ENCODE data around the gene C2CD2.

Gene C2CD2

GRCh38 chr21:41907496-41908258 is 46.1 kb downstream of the C2CD2 start:
- DNase-seq (ENCODE audit: low spot score), result no peak

DNA sequence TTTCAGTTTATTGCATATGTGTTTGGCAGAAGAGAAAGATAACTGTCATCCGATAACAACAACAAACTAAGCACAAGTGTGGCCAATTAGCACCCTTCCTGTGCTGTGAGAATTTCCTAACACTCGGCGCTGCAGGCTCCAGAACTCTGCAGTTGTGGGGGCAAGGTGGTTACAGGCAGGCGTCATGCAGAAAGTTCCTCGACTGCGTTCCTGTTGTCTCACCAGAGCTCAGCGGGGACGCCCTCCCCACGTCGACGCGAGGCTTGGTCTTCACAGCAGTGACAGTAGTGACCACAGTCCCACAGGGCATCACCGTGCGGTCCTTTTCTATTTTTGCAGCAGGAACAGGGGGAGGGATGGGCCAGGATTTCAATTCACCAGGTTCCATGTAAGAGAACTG is 47.0 kb downstream of the C2CD2 start:
- DNase-seq (ENCODE audit: low spot score), result no peak

DNA sequence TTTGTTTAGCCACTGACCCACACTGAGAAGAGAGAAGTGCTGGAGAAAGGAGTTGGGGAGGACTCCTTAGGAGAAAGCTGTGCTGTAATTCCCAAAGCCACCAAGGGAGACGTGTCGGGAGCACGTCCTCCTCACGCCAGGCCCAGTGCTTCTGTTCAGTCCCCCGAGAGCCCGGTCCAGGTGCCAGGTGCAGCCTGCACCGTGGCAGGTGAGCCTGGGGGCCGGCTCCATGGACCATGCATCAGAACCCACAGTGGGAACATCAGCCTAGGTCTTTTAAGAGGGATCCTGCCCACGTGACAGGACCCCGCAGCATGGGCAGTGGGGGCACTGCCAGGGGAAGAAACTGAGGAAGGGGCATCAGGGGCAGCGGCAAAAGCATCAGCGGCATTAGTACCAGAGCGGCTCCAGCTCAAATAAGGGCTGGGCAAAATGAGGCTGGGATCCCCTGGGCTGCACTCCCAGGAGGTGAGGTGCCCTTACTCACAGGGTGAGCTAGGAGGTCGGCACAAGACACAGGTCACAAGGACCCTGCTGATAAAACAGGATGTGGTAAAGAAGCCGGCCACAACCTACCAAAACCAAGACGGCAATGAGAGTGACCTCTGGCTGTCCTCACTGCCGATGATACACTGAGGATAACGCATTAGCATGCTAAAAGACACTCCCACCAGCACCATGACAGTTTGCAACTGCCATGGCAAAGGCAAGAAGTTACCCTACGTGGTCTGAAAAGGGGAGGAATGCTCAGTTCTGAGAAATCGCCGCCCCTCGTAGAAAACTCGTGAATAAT is 50.1 kb downstream of the C2CD2 start:
- DNase-seq (ENCODE audit: low spot score), result no peak

GRCh38 chr21:41902946-41903345 is 50.9 kb downstream of the C2CD2 start:
- DNase-seq (ENCODE audit: low spot score), result no peak

DNA sequence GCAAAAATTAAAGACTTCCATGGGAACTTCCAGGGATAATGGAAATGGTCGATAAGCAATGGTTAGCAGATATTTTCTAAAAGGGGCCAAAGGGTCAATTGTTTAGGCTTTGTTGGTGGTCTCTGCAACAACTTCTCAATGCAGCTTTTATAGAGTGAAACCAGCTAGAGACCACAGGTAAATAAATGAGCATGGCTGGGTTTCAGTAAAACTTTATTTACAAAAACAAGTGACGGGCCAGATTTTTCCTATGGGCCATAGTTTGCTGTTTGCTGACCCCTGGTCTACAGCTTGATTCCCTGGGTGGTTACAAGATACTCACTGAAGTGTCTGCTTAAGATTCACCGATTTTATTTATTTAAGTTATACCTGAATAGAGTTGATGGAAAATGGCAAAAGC is 52.0 kb downstream of the C2CD2 start:
- no peak for DNase-seq (ENCODE audit: low spot score)

DNA sequence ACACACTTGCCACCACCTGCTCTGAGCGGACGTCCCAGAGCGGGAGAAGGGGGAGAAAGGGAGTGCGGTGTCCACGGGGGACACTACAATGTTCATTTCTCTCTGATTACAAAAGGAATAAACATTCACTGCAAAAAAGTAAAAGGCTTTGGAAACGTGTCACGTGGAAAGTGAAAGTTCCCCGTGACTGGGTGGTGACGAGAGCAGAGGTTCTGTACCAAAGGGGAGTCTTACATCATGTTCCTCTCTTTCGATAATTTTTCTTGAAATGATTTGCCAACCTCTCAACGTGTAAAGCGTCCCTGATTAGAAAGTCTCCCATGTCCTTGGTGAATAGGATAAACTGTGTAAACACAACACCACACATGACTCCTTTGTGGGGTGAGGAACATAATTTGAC is 52.7 kb downstream of the C2CD2 start:
- no peak for DNase-seq (ENCODE audit: low spot score)

- no peak for DNase-seq (ENCODE audit: low spot score)
Observed at GRCh38 chr21:41900401-41900800, 53.4 kb downstream of the C2CD2 start.

- DNase-seq (ENCODE audit: low spot score), result no peak
Observed at GRCh38 chr21:41899426-41900202, 54.2 kb downstream of the C2CD2 start.

- no peak for DNase-seq (ENCODE audit: low spot score)
Observed at GRCh38 chr21:41898998-41899397, 54.8 kb downstream of the C2CD2 start.

DNA sequence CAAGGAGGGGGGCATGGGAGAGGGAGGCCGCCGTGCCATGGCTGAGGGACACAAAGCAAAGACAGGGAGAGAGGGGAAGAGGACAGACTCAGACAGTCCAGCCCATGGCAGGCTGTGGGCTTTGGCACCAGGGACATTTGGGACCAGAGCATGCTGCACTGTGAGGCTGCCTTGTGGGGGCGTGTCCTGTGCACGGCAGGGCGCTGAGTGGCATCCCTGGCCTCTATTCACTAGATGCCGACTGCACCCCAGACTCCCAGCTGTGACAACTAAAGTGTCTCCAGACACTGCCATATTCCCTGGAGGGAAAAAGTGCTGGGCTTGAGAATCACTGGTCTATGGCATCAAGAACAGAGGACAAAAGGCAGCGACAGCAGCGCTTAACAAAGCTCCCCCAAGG is 56.1 kb downstream of the C2CD2 start:
- no peak for DNase-seq (ENCODE audit: low spot score)

- no peak for DNase-seq (ENCODE audit: low spot score)
Observed at GRCh38 chr21:41897047-41897669, 56.7 kb downstream of the C2CD2 start.

GRCh38 chr21:41895643-41896493 is 58.0 kb downstream of the C2CD2 start:
- DNase-seq (ENCODE audit: low spot score), result no peak

GRCh38 chr21:41894922-41895557 is 58.8 kb downstream of the C2CD2 start:
- no peak for DNase-seq (ENCODE audit: low spot score)

- no peak for DNase-seq (ENCODE audit: low spot score)
Observed at GRCh38 chr21:41894511-41894910, 59.3 kb downstream of the C2CD2 start.

- DNase-seq (ENCODE audit: low spot score), result no peak
Observed at GRCh38 chr21:41892726-41893125, 61.1 kb downstream of the C2CD2 start.

DNA sequence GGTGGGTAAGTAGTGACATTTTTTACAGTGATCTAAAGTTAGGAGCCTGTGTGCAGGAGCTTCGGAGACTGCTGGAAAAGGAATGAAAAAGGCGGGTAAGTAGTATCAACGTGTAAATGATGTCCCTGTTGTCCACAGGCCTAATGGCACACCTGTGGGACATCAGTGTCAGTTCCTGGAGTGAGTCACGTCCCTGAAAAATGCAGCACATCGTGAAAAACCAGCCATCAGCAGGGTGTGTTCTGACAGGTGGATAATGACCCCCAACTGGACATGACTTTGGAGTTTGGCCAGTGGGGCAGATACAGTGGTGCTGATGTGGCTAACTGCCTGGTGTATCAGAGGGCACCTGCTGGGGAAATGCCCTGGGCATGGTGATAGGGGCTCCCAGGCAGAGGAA is 62.7 kb downstream of the C2CD2 start:
- DNase-seq (ENCODE audit: low spot score), result no peak

DNA sequence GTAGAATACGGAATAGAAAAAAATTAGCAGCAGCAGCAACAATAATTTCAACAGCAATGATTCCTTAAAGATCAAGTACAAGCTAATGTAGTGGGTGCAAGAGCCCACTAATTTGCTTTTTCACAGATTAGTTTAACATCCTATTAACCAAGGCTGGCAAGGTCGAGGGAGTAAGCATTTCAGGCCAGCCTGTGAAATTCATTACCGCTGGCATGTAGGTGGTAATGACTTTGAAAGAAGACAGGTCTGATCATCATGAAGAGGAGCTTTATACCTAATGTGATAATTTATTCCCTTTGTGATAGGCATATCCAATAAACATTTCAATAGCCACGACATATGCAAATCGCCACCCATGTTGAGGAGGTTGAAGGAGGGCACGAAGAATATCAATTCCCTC is 63.5 kb downstream of the C2CD2 start:
- DNase-seq (ENCODE audit: low spot score), result no peak

- DNase-seq (ENCODE audit: low spot score), result no peak
Observed at GRCh38 chr21:41888749-41889376, 65.0 kb downstream of the C2CD2 start.

GRCh38 chr21:41887667-41888066 is 66.2 kb downstream of the C2CD2 start:
- DNase-seq (ENCODE audit: low spot score), result no peak

DNA sequence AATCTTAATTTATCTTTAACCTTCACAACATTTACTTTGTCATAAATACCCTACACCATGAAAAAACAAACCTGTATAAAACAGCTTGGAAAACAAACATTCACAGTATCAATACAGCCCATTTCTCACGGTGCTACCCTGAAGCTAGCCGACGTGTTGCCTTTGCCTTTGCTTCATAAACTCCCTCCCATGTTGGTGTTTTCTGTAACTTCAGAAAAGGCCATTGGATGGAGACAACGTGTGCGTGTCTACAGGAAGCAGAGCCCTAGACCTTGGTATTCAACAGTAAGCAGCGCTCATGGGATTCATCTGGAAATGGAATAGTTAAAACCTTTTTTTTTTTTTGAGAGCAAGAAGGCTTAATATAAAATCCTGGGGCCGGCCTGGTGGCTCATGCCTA is 67.5 kb downstream of the C2CD2 start:
- no peak for DNase-seq (ENCODE audit: low spot score)
